HepG2 (cell line): ENCODE data around the gene MOGAT3. TPM values are rescaled to one million over a fixed set of nuclear protein-coding genes. Genes with fewer than 3 reads are reported as not detected.

Source experiments
- E2F5 ChIP-seq: sonication (generic); formaldehyde crosslinking; conservative IDR thresholded peaks from 2 replicates; pipeline ENCODE4 v1.4.0; 2020; ENCODE audit warnings: missing genetic modification reagents
- GABPB1 ChIP-seq: IDR thresholded peaks from 2 replicates; pipeline ENCODE4 v1.6.1; 2016; ENCODE audit warnings: mild to moderate bottlenecking, missing genetic modification reagents, moderate library complexity, missing compliant biosample characterization
- HNRNPK ChIP-seq: fragments of 200-400 bp; formaldehyde crosslinking; IDR thresholded peaks from 2 replicates; pipeline ENCODE4 v1.6.1; 2018; ENCODE audit warnings: low read length, low read depth, moderate library complexity, mild to moderate bottlenecking; ENCODE audit not compliant: poor library complexity, severe bottlenecking
- KDM2A ChIP-seq: sonication (generic); formaldehyde crosslinking; IDR thresholded peaks from 2 replicates; pipeline ENCODE4 v1.4.0; 2020; ENCODE audit warnings: low read depth, missing genetic modification reagents, borderline replicate concordance
- MYC ChIP-seq: sonication (generic); formaldehyde crosslinking; IDR thresholded peaks from 2 replicates; pipeline ENCODE4 v1.9.0; 2021; ENCODE audit warnings: missing genetic modification reagents, borderline replicate concordance
- NBN ChIP-seq: fragments of 450-650 bp; conservative IDR thresholded peaks from 2 replicates; pipeline ENCODE4 v1.6.1; 2017
- SNAI1 ChIP-seq: sonication (generic); formaldehyde crosslinking; IDR thresholded peaks from 2 replicates; pipeline ENCODE4 v1.5.0; 2020; ENCODE audit warnings: mild to moderate bottlenecking, missing genetic modification reagents, borderline replicate concordance
- SUZ12 ChIP-seq: fragments of 150-350 bp; IDR thresholded peaks from 2 replicates; pipeline ENCODE4 v1.6.1; 2014; ENCODE audit warnings: low read depth, low read length
- ZNF263 ChIP-seq: sonication (generic); formaldehyde crosslinking; IDR thresholded peaks from 2 replicates; pipeline ENCODE4 v1.4.0; 2020; ENCODE audit warnings: missing genetic modification reagents
- ZNF296 ChIP-seq: sonication (generic); formaldehyde crosslinking; conservative IDR thresholded peaks from 2 replicates; pipeline ENCODE4 v1.5.0; 2020; ENCODE audit warnings: mild to moderate bottlenecking, missing genetic modification reagents
- ZNF496 ChIP-seq: sonication (generic); formaldehyde crosslinking; IDR thresholded peaks from 2 replicates; pipeline ENCODE4 v1.8.1; 2023; ENCODE audit warnings: mild to moderate bottlenecking, moderate library complexity, missing genetic modification reagents; ENCODE audit not compliant: insufficient replicate concordance
- ZNF589 ChIP-seq: sonication (generic); formaldehyde crosslinking; conservative IDR thresholded peaks from 2 replicates; pipeline ENCODE4 v1.8.0; 2022; ENCODE audit warnings: mild to moderate bottlenecking, moderate library complexity, missing genetic modification reagents
- ZNF75D ChIP-seq: sonication (generic); formaldehyde crosslinking; IDR thresholded peaks from 2 replicates; pipeline ENCODE4 v1.8.1; 2023; ENCODE audit warnings: missing genetic modification reagents, mild to moderate bottlenecking, borderline replicate concordance
- ZNF770 ChIP-seq: sonication (generic); formaldehyde crosslinking; IDR thresholded peaks from 2 replicates; pipeline ENCODE4 v1.5.0; 2020; ENCODE audit warnings: mild to moderate bottlenecking, missing genetic modification reagents
- ZNF780A ChIP-seq: sonication (generic); formaldehyde crosslinking; IDR thresholded peaks from 2 replicates; pipeline ENCODE4 v1.8.0; 2022; ENCODE audit warnings: mild to moderate bottlenecking, missing genetic modification reagents, moderate library complexity
- polyA plus RNA-seq, 8 experiments: library from polyadenylated mRNA; depleted of rRNA in 3 of 8; stranded (reverse) in 7 of 8; unstranded in 1 of 8; fragments of >200 nt; fragmentation: Illumina TruSeq in 4 of 8; extraction: Trizol in 4 of 8; gene quantifications; 2 replicates each; pipeline versions ENCODE4 v1.2.1 to v1.2.3, GENCODE V29; 2011 to 2016; ENCODE audit warnings: low read depth in 4 of 8, missing spikeins in 1 of 8, mixed read lengths in 1 of 8; ENCODE audit not compliant: insufficient read depth in 1 of 8
- total RNA-seq, 5 experiments: library from RNA; depleted of rRNA; stranded (reverse); fragments of >200 nt; fragmentation: Illumina TruSeq; extraction: Trizol; gene quantifications; 2 replicates each; pipeline ENCODE4 v1.2.3, GENCODE V29; 2016; ENCODE audit warnings: low read depth in 1 of 5
- TF ChIP-seq, protein P1 (sequence below): sonication (generic); formaldehyde crosslinking; IDR thresholded peaks from 2 replicates; pipeline ENCODE4 v1.4.0; 2020; ENCODE audit warnings: mild to moderate bottlenecking, missing genetic modification reagents
- TF ChIP-seq, protein P2 (sequence below): sonication (generic); formaldehyde crosslinking; IDR thresholded peaks from 2 replicates; pipeline ENCODE4 v1.4.0; 2020; ENCODE audit warnings: missing genetic modification reagents, borderline replicate concordance

Gene MOGAT3
- total and polyA plus RNA-seq, 2 of the 13 experiments (the other 11 are each of a cell fraction or from before 2014, with no cell fraction given), result 22.5 to 30.5 TPM

- TF ChIP-seq, protein P1, sequence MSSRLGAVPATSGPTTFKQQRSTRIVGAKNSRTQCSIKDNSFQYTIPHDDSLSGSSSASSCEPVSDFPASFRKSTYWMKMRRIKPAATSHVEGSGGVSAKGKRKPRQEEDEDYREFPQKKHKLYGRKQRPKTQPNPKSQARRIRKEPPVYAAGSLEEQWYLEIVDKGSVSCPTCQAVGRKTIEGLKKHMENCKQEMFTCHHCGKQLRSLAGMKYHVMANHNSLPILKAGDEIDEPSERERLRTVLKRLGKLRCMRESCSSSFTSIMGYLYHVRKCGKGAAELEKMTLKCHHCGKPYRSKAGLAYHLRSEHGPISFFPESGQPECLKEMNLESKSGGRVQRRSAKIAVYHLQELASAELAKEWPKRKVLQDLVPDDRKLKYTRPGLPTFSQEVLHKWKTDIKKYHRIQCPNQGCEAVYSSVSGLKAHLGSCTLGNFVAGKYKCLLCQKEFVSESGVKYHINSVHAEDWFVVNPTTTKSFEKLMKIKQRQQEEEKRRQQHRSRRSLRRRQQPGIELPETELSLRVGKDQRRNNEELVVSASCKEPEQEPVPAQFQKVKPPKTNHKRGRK (CRISPR knock-in tag), result no peak
- TF ChIP-seq HNRNPK (peak; percentile 8), KDM2A (CRISPR knock-in tag) (peak; percentile 38; the same call in 1 of the 2 replicates), SUZ12 (no peak), NBN (no peak), ZNF770 (CRISPR knock-in tag) (peak; percentile 62), ZNF296 (CRISPR knock-in tag) (no peak), ZNF263 (CRISPR knock-in tag) (peak; percentile 65), ZNF75D (no peak), MYC (CRISPR knock-in tag) (0 out of 2 replicates have a peak, but pooled peaks have one; percentile 2), ZNF780A (CRISPR knock-in tag) (no peak), ZNF496 (no peak), E2F5 (CRISPR knock-in tag) (no peak), SNAI1 (CRISPR knock-in tag) (no peak), GABPB1 (peak; percentile 36; the same call in 1 of the 2 replicates), ZNF589 (no peak)
- TF ChIP-seq, protein P2, sequence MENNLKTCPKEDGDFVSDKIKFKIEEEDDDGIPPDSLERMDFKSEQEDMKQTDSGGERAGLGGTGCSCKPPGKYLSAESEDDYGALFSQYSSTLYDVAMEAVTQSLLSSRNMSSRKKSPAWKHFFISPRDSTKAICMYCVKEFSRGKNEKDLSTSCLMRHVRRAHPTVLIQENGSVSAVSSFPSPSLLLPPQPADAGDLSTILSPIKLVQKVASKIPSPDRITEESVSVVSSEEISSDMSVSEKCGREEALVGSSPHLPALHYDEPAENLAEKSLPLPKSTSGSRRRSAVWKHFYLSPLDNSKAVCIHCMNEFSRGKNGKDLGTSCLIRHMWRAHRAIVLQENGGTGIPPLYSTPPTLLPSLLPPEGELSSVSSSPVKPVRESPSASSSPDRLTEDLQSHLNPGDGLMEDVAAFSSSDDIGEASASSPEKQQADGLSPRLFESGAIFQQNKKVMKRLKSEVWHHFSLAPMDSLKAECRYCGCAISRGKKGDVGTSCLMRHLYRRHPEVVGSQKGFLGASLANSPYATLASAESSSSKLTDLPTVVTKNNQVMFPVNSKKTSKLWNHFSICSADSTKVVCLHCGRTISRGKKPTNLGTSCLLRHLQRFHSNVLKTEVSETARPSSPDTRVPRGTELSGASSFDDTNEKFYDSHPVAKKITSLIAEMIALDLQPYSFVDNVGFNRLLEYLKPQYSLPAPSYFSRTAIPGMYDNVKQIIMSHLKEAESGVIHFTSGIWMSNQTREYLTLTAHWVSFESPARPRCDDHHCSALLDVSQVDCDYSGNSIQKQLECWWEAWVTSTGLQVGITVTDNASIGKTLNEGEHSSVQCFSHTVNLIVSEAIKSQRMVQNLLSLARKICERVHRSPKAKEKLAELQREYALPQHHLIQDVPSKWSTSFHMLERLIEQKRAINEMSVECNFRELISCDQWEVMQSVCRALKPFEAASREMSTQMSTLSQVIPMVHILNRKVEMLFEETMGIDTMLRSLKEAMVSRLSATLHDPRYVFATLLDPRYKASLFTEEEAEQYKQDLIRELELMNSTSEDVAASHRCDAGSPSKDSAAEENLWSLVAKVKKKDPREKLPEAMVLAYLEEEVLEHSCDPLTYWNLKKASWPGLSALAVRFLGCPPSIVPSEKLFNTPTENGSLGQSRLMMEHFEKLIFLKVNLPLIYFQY, result no peak
- TF ChIP-seq, all 625 proteins: peak for 12
Observed at GRCh38 chr7:101163279-101164070, 37.4 kb downstream of the MOGAT3 start (continued).
